ENCODE data around the gene PAX7.

Gene PAX7

DNA sequence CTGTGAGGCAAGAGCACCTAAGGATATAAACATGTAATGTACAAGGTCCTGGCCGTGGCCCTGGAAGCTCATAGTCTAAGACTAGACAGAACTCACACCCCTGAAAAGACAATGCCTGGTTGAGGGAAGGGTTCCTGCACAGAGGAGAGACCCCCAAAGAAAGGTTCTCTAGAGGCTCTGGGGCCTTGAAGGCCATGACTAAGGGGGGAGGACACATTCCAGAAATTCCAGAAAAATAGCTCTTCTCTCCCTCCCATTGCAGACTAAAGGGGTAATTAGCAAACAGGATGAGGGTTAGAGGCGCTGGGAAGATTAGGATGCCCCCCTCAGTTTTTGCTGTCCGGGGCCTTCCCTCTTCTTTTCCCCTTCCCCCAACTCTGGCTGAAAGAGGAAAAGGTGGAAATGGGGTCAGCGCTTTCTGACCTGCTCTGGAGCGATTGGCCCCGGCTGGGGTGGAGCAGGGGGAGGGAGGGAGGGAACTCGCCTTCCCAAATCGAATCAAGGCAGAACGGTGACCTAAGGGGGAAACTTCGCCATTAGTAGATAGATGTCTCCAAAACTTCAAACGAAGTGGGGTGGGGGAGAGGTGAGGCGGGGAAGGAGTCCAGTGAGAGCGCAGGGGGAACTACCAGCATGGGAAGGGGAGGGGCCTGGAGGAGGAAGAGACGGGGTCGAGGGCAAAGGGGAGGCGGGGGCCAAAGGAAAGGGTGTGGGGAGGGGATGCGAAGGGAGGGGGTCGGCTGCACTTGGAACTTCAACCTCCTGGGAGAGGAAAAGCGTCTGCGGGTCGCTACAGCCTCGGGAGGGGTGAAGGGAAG, 11.8 kb downstream of the PAX7 start:
- no peak for DNase-seq

DNA sequence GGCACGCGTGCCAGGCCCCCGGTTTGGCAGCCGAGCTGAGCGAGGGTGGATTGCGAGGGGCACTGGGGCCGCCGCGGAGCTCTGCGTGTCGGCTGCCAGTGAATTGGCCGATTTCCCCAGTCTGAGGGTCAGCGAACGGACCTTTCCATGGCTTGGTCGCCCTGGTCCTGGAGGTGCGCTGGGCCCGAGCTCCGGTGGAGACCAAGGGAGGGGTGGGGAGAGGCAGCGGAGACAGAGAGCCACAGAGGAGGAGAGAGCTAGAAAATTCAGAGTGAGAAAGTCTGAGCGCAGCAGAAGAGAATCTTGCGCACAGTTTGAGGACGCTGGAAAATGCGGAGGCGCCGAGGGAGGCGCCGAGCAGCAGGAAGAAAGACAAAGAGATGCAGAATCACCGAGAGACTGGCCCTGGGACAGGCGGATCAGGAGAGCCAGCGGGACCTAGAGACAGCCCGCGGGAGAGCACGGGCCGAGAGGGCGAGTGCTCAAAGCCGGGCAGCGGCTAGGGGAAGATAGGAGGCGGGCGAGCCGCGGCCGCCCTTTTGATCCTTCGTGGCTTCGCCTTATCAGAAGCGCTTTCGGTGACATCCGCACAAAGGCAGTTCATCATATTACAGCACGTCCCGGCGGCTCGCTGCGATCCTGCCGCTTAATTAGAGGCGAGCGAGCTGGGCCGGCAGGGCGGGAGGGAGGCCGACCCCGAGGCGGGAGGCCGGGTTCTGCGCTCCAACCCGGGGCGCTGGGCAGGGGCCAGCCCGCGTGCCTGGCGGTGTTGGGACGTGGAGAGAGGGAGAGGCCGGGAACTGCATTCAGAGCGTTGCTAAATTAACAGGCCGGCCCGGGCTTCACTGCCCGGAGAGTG, 12.7 kb downstream of the PAX7 start:
- DNase-seq, result peak; percentile 77

DNA sequence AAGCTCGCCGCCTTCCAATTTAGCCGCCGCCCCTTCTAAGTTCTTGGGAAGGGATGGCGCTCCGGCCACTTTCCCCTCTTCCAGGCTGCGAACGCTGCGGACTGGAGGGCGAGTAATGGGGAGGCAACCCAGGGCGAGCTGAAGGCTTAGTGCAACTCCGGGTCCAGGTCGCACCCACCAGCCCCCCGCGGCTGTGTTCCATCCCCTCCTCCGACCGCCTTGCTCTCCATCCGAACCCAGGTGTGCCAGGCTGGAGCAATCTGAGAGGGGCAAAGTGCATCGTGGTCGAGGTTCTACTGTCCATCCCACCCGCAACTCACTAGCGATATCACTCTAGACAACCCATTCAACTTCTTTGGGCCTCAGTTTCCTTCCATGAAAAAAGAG, 13.4 kb downstream of the PAX7 start:
- DNase-seq, result no peak

DNA sequence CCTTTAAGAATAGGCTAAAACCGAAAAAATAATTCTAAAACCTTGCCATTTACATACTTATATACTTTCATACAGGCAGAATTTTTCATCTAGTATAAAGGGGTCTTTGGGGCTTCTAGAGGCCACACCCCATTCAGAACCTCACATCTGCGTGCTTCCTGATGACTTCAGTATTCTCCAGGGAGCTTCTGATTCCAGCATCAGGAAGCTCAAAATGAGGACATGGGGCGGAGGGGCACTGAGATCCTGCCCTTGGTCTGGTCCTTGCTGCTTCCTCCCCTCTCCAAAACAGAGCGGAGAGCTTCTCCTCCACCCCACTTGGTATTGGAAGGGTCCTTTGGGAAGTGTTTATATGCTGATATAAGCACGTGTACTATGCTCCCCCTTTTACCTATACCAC, 13.8 kb downstream of the PAX7 start:
- no peak for DNase-seq

- no peak for DNase-seq
Observed at GRCh38 chr1:18644973-18645746, 14.5 kb downstream of the PAX7 start.

- no peak for DNase-seq
Observed at GRCh38 chr1:18645747-18646090, 15.1 kb downstream of the PAX7 start.

- no peak for DNase-seq
Observed at GRCh38 chr1:18646091-18646785, 15.6 kb downstream of the PAX7 start.

DNA sequence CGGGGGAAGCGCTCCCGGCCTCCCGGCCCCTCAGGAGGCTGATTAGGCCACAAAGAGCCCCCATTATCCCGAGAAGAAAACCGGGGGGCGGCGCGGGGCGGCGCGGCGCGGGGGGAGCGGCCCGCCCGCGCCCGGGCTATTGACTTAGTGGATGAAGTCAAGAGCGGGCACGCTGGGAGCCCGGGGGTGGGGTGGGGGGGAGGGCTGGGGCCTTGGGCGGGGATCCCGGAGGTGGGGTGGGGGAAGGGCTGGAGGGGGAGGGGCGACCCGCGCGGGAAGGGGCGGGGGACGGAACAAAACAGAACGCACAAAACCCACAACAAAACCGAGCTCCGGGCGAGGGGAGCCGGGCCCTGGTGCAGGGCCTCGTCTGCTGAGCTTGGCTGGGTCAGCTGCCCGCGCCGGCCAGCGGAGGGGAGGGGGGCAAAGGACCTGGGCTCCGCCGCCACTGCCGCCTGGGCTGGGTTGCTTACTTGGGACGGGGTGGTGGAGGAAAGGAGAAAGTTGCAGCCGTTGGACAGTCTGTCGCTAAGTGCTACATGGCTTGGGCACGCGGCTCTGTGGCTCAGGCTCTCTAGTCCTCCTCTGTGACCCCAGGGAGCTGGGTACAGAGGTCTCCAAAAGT, 16.3 kb downstream of the PAX7 start:
- no peak for DNase-seq

DNA sequence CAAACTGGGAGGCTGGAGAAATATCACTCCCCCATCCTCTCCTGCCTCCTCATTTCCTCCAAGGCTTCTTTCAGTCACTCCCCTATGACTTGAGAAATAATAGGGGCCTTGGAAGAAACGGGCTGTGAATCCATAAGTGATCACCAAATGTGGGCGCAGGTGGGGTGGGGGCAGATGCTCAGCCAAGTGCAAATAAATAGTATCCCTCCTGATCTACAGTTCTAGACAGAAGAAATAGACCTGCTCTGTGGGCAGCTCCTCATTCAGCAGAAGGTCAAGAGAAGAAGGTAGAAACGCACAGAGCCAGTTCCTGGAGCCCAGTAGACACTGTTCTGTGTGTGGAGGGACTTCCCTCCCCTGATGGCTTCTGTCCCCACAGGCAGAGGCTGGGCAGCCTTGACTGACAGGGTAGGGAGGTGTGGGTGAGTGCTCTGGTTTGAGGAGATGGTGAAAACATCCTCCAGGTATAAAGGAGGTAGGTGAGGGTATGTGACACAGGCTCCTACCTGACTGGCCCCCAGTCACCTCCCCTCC, 17.1 kb downstream of the PAX7 start:
- no peak for DNase-seq

DNA sequence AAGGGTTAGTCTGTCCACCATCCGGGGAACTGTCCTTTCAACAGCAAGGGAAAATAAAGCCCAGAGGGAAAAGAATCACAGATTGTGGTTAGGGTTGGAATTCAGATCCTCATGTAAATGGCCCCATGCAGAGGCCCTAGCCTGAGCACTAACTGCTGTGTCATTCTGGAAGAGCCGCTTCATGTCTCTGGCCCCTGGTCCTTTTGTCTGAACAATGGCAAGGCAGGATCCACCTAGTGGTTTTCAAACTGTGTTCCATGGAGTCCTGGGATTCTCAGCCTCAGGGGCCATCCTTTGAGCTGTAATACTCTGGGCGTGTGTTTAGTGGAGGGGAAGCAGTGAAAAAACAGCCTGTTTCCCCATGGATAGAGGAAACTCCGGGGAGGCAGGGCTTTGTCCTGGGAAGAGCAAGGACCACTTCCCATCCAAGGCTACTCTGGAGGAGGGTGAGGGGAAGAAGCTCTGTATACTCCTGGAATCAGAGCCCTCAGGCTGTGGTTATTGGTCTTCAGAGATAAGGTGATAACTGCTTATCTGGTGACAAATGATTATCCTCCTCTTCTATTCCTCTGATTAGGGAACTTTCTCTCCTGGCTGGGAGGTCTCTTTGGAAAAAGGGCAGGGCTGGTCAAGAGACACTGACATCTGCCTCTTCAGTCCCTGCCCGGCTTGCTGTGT, 19.2 kb downstream of the PAX7 start:
- DNase-seq, result no peak

- no peak for DNase-seq
Observed at GRCh38 chr1:18651713-18652112, 21.1 kb downstream of the PAX7 start.

DNA sequence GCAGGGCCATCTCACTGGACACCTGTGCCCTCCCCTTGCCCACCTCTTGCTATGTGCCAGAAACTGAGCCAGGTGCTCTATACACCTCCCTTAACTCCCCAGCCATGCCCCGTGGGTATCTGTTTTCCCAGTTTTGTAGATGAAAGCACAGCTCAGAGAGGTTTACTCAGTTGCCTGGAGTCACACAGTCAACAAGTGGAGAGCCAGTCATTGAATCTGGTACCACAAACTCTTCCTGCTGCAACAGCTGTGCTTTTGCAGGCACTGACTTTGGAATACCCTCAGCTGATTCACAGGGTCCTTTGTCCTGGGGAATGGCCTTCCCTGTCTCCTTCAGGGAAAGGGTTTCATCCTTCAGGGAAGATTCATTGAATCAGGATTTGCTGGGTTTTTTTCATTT, 22.1 kb downstream of the PAX7 start:
- DNase-seq, result no peak

GRCh38 chr1:18653367-18653766, 22.7 kb downstream of the PAX7 start:
- DNase-seq, result peak; percentile 68

DNA sequence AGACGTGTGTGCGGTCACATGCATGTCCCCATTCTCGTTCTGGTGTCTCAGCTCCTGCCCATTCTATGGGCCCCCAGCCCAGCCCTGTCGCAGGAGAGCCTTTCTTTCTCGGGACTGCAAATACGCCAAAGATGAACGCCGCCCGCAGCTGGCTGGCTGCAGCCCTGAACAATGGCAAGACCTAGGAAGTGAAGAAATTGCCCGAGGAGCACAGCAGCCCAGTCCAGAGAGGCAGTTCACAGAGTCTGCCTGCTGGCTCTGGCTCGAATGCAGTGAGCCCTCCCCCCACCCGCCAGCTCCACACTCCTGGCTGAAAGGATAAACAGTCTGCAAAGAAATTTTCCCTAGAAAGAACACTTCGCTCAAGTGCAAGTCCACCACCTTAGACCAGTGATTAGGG, 23.3 kb downstream of the PAX7 start:
- DNase-seq, result no peak

DNA sequence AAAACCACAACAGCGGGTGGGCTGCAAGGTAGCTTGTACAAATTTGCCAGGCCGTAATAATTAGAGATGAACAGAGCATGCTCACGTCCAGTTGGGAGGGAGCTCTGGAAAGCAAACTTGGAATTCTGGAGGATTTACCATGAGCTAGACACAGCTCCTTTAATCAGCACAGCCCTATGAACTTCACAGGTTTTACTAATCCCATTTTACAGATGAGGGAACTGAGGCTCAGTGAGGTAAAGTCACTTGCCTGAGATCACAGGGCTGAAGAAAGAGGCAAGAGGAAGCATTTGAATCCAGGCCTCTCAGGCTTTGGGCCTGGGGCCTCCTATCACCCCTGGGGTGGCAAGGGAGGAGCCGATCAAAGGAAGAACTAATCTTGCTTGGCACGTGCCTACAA, 24.0 kb downstream of the PAX7 start:
- DNase-seq, result no peak

GRCh38 chr1:18657506-18658201, 27.0 kb downstream of the PAX7 start:
- no peak for DNase-seq

GRCh38 chr1:18658831-18659230, 28.2 kb downstream of the PAX7 start:
- DNase-seq, result no peak

DNA sequence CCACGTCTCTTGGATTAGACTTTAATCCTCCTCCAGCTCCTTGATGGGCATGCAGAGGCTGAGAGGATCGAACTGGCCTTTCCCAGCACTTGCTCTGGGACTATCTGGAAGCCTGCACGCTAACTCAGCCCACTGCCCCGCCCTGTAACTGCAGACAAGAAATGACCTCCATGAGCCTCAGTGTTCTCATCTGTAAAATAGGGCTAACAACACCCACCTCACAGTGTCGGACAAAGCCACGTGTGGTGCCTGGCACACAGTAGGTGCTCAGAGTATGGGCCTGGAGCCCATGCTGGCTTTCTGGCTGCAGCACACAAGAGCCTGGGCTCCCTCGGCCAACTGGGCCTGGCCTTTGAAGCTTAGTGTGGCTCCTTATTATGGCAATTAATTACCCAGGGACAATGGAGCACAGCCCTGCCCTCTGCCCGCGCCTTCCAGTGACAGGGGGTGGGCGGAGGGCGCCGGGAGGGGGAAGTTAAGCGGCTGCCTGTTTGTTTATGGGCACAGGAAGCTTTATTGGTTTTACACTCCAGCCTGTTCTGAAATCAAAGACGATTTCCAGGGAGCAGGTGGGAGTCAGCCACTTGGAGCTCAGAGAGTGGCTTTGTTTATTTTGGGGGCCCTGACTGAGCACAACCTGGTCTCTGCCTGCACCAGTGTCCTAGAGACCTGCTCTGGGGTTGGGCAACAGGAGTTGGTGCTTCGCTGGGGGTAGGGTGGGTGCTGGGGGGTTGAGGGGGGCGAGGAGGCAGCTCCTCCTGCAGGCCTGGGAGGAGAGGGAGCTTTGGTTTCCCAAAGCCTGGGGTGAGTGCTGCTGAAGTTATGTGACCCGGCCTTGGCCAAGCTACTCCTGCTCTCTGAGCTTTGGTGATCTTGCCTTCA, 31.0 kb downstream of the PAX7 start:
- no peak for DNase-seq

DNA sequence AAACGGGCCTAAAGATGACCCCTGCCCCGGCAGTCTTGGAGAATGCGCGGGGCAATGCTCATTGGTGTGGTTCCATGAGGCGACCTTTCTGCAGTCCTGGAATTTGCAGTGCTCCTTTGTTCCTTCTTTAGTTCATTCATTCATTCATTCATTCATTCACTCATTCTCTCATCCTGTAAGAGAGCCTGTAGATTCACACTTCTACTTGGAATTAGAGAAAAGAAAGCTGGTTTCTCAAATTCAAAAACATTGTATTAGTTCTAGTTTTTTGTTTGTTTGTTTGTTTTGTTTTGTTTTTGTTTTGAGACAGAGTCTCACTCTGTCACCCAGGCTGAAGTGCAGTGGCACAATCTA, 31.6 kb downstream of the PAX7 start:
- no peak for DNase-seq

DNA sequence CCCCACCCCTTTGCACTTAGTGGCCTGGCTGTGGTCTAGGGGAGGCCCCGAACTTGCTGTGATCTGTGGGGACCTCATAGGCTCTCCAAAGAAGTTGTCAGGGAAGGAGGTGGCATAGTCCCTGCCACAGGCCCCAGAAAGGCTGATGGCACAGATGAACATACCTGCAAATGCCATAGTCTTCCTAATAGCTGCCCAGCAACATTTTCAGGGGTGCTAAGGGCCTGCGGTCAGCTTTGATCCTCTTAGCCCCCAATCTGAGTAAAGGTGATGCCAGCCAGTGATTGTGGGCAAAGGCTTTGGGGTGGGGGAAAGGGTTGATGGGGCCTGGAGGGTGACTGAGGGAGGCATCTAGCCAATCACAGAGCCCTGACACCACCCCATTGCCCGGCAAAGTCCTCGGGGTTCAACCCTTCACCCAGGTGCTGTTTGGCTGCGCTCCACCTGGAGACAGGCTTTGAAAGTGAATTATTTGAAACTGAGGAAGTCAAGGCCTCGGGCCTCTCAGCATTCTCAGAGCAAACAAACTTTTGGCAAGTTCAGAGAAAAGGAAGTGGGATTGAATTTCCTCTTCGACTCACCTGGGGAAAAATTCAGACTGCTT, 35.8 kb downstream of the PAX7 start:
- no peak for DNase-seq

Data from hematopoietic multipotent progenitor cell treated with erythropoietin and hydrocortisone succinate and interleukin-3 and kit ligand, for 4 days (in vitro differentiated cells).